ENCODE data around the gene MYO5A.
"Not testable (repeated sequence)": the region's sequence is repeated elsewhere in the genome, so short reads cannot be mapped to it uniquely, and the experiment has no call there.

MYO5A gene

DNA sequence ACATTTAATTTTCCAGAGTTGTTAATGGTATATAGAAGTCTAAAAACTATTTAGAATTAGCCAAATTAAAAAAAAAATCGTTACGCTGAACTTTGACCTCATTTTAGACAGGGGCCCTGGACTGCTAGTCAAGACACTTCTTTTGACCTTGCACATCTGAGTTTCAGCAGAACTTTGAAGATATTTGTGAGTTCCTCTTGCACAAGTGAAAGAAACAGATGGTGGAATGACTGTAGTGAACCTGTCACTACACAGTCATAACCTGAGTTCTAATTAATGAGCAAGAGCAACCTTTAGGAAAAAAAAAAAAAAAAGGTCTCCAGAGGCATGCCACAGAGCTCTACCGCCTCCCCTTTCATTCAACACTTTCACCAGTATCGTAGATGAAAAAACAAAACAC, 238.4 kb downstream of the MYO5A start:
- in situ Hi-C loops (cut with MboI; ENCODE audit: low sequenced_read_pairs, unreplicated experiment), result no loop called here
- DNase-seq (ENCODE audit: low spot score), result no peak
- TF ChIP-seq, protein P1, sequence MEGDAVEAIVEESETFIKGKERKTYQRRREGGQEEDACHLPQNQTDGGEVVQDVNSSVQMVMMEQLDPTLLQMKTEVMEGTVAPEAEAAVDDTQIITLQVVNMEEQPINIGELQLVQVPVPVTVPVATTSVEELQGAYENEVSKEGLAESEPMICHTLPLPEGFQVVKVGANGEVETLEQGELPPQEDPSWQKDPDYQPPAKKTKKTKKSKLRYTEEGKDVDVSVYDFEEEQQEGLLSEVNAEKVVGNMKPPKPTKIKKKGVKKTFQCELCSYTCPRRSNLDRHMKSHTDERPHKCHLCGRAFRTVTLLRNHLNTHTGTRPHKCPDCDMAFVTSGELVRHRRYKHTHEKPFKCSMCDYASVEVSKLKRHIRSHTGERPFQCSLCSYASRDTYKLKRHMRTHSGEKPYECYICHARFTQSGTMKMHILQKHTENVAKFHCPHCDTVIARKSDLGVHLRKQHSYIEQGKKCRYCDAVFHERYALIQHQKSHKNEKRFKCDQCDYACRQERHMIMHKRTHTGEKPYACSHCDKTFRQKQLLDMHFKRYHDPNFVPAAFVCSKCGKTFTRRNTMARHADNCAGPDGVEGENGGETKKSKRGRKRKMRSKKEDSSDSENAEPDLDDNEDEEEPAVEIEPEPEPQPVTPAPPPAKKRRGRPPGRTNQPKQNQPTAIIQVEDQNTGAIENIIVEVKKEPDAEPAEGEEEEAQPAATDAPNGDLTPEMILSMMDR (IDR thresholded peaks at IDR 0.05; ENCODE audit: borderline replicate concordance, control extremely low read depth, extremely low read depth, insufficient read depth, missing control alignments), result no peak

DNA sequence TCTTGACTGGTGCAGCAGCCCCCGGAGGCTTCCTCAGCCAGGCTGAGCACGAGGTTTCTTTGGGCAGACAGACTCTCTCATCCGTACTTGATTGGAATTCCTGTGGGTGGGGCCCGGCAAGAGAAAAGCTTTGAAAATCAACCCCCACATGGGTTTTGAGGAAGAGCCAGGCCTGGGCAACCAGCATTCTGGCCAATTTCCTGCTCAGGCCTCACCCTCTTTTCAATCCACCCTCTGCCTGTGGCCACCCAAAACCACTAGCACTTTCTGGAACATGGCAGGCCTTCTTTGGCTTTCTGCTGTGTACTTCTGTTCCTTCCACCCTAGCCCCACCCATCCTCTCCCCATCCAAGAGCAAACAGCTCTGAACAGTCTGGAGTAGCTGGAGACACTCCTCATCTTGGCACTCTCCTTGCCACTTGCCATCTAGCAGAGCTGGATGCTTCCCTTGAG, 239.0 kb downstream of the MYO5A start:
- TF ChIP-seq, protein P1 (IDR thresholded peaks at IDR 0.05; ENCODE audit: borderline replicate concordance, control extremely low read depth, extremely low read depth, insufficient read depth, missing control alignments), result no peak
- DNase-seq (ENCODE audit: low spot score), result no peak
- in situ Hi-C loops (cut with MboI; ENCODE audit: low sequenced_read_pairs, unreplicated experiment), result no loop called here

DNA sequence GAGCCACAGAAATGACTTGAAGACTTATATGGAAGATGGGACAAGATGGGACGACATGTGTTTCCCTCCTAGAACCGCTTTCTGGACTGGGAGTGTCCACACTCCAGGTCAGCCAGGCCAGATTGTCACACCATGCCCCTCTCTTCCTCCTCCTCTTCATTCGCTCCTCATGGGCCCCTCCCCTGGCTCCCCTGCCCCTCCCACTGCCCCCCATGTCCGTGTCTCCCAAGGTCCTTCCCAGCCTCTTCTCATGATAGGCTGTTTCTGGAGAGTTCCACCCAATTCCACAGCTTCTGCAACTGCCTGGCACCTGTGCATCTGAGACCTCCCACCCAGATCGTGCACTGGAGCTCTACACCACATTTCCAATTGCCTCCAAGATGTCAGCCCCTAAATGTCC, 239.7 kb downstream of the MYO5A start:
- in situ Hi-C loops (cut with MboI; ENCODE audit: low sequenced_read_pairs, unreplicated experiment), result no loop called here
- TF ChIP-seq, protein P1 (IDR thresholded peaks at IDR 0.05; ENCODE audit: borderline replicate concordance, control extremely low read depth, extremely low read depth, insufficient read depth, missing control alignments), result no peak

DNA sequence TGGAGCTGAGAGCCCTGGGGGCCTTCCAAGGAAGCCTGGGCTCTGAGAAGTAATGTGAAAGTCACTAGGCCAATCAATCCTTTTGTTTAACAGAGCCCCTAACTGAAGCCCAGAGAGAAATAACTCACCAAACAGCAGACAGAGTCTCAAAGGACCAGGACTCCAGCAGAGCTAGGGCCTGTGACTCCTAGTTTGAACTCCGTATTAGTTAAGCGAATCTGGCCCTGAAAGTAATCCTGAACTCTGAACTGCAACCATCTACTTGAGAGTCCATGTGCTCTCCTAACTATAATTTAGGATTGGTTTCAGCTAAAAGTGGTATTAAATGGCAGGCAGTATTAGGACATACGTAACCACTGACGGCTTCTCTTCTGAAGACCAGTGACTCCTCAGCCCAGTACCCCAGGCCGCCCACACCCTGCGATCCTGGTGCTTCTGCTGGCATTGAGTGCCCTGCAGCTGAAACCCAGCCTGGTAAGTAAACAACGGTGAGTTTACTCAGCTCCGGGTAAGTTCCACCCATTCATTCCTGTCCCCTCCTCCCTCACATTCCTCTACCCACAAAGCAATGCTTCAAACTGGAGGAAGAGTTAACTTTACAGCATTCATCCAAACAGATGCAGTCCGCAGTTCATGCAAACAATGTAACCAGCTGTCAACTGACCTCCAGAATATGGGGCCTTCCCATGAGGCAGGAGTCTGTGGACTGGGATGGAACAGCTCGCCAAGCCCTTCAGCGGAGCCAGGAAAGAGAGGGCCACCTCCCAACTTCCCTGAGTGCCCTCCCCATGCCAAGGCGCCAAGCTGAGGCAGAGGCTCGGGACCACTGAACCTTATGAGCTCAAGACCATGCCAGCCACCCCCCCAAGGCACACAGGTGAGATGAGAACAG, 240.4 kb downstream of the MYO5A start:
- TF ChIP-seq, protein P1 (IDR thresholded peaks at IDR 0.05; ENCODE audit: borderline replicate concordance, control extremely low read depth, extremely low read depth, insufficient read depth, missing control alignments), result no peak
- in situ Hi-C loops (cut with MboI; ENCODE audit: low sequenced_read_pairs, unreplicated experiment), result no loop called here
- no peak for DNase-seq (ENCODE audit: low spot score)

More for the DNA sequence above, 239.7 kb downstream of the MYO5A start:
- no peak for DNase-seq (ENCODE audit: low spot score)

DNA sequence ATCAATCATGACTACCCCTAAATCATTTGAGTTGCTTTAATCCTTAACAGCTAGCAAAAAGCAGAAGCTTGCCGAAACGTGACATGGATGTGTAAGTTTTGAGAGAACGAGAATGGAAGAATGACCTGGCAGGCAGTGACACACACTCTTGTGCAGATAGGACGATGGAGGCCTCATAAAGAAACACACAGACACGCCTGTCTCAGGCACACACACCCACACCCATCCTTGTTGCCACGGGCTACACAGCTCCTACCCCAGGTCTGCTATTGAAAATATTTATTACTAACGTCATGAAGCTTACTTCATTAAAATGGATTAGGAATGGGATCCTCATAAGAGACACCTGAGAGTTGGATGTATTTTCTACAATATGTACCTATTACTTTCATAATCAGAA, 241.6 kb downstream of the MYO5A start:
- in situ Hi-C loops (cut with MboI; ENCODE audit: low sequenced_read_pairs, unreplicated experiment), result no loop called here
- TF ChIP-seq, protein P1 (IDR thresholded peaks at IDR 0.05; ENCODE audit: borderline replicate concordance, control extremely low read depth, extremely low read depth, insufficient read depth, missing control alignments), result no peak
- DNase-seq (ENCODE audit: low spot score), result no peak

DNA sequence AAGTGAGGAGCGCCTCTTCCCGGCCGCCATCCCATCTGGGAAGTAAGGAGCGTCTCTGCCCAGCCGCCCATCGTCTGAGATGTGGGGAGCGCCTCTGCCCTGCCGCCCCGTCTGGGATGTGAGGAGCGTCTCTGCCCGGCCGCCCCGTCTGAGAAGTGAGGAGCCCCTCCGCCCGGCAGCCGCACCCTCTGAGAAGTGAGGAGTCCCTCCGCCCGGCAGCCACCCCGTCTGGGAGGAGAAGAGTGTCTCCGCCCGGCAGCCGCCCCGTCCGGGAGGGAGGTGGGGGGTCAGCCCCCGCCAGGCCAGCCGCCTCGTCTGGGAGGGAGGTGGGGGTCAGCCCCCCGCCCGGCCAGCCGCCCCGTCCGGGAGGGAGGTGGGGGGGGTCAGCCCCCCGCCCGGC, 242.7 kb downstream of the MYO5A start:
- in situ Hi-C loops (cut with MboI; ENCODE audit: low sequenced_read_pairs, unreplicated experiment); DNase-seq (ENCODE audit: low spot score): not testable (repeated sequence)

DNA sequence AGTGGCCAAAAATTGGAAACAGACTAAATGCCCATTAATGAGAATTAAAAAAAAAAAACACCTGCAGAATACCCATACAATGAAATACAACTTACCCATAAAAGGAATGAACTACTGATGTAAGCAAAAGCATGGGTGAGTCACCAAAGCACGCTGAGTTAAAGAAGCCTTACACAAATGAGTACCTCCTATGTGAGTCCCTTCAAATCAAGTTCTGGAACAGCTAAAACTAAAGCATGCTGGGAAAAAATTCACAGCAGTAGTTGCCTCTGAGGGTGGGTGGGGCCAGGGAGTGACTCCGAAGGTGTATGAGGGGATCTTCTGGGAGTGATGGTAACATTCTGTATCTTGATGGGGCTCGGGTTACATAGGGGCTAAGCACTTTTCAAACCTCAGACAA, 244.5 kb downstream of the MYO5A start:
- in situ Hi-C loops (cut with MboI; ENCODE audit: low sequenced_read_pairs, unreplicated experiment), result no loop called here
- no peak for DNase-seq (ENCODE audit: low spot score)
- TF ChIP-seq, protein P1 (IDR thresholded peaks at IDR 0.05; ENCODE audit: borderline replicate concordance, control extremely low read depth, extremely low read depth, insufficient read depth, missing control alignments), result no peak
